Astrocyte (in vitro differentiated cells and primary cell): Measurements from ENCODE around the gene TXLNG. TPM values are rescaled to one million over a fixed set of nuclear protein-coding genes. Genes with fewer than 3 reads are reported as not detected.

ENCODE experiments used
- DNase-seq: peaks from one replicate; pipeline ENCODE4 v3.0.0-alpha.2; 2010; ENCODE audit warnings: low read depth
- FAIRE-seq: peaks from 2 replicates; lab custom pipeline; 2011; peaks lifted over from hg19 to GRCh38; lab: Jason Lieb, UNC
- H2AFZ ChIP-seq: 2 replicates; pipeline ENCODE4 v1.6.0; 2012; ENCODE audit warnings: low read depth, low read length, inconsistent platforms
- H3K27ac ChIP-seq: 2 replicates; pipeline ENCODE4 v1.5.1; 2011; ENCODE audit warnings: low read depth, low read length, inconsistent platforms
- H3K27me3 ChIP-seq: 2 replicates; pipeline ENCODE4 v1.6.0; 2011; ENCODE audit warnings: low read length, inconsistent platforms; ENCODE audit not compliant: insufficient read depth
- H3K36me3 ChIP-seq: 2 replicates; pipeline ENCODE4 v1.5.1; 2011; ENCODE audit warnings: low read length, inconsistent platforms; ENCODE audit not compliant: insufficient read depth
- H3K4me1 ChIP-seq: 2 replicates; pipeline ENCODE4 v1.5.1; 2011; ENCODE audit warnings: low read length, inconsistent platforms; ENCODE audit not compliant: insufficient read depth
- H3K4me2 ChIP-seq: 2 replicates; pipeline ENCODE4 v1.6.0; 2012; ENCODE audit warnings: low read length, inconsistent platforms
- H3K4me3 ChIP-seq: 2 replicates; pipeline ENCODE4 v1.5.1; 2011; ENCODE audit warnings: low read depth, mild to moderate bottlenecking, low read length, inconsistent platforms; ENCODE audit not compliant: insufficient read depth
- H3K79me2 ChIP-seq: 2 replicates; pipeline ENCODE4 v1.6.0; 2012; ENCODE audit warnings: mild to moderate bottlenecking, low read length, inconsistent platforms; ENCODE audit not compliant: insufficient read depth
- H3K9ac ChIP-seq: 2 replicates; pipeline ENCODE4 v1.6.0; 2012; ENCODE audit warnings: mild to moderate bottlenecking, low read length, inconsistent platforms
- H3K9me3 ChIP-seq: 2 replicates; pipeline ENCODE4 v1.5.1; 2012; ENCODE audit warnings: low read depth, mild to moderate bottlenecking, low read length, inconsistent platforms; ENCODE audit not compliant: insufficient read depth
- H4K20me1 ChIP-seq: 2 replicates; pipeline ENCODE4 v1.6.0; 2012; ENCODE audit warnings: low read length, inconsistent platforms; ENCODE audit not compliant: insufficient read depth
- H3K27ac Mint-ChIP-seq: one replicate; pipeline ENCODE4 v1.8.0; 2021; ENCODE audit warnings: mild to moderate bottlenecking, mixed read lengths; ENCODE audit not compliant: unreplicated experiment
- H3K27me3 Mint-ChIP-seq: one replicate; pipeline ENCODE4 v1.8.0; 2021; ENCODE audit warnings: low read depth, mixed read lengths; ENCODE audit not compliant: unreplicated experiment
- H3K36me3 Mint-ChIP-seq: one replicate; pipeline ENCODE4 v1.8.0; 2021; ENCODE audit warnings: low read depth, mixed read lengths; ENCODE audit not compliant: unreplicated experiment
- H3K4me1 Mint-ChIP-seq: one replicate; pipeline ENCODE4 v1.8.0; 2021; ENCODE audit warnings: low read depth, mixed read lengths; ENCODE audit not compliant: unreplicated experiment
- H3K4me3 Mint-ChIP-seq: one replicate; pipeline ENCODE4 v1.8.0; 2021; ENCODE audit warnings: mild to moderate bottlenecking, moderate library complexity, mixed read lengths; ENCODE audit not compliant: unreplicated experiment
- H3K9me3 Mint-ChIP-seq: one replicate; pipeline ENCODE4 v1.8.0; 2021; ENCODE audit warnings: mild to moderate bottlenecking, mixed read lengths; ENCODE audit not compliant: unreplicated experiment
- CTCF ChIP-seq: IDR thresholded peaks from 2 replicates; pipeline ENCODE4 v1.5.1; 2011; ENCODE audit warnings: low read depth, mild to moderate bottlenecking, inconsistent platforms, low read length, moderate library complexity; ENCODE audit not compliant: insufficient read depth
- EZH2 ChIP-seq: IDR thresholded peaks from 2 replicates; pipeline ENCODE4 v1.6.1; 2012; ENCODE audit warnings: mild to moderate bottlenecking, low read length, inconsistent platforms; ENCODE audit not compliant: insufficient read depth
- total RNA-seq: library from RNA; stranded (reverse); gene quantifications from 2 replicates; pipeline ENCODE4 v1.2.1, GENCODE V29; 2021

Gene TXLNG
- total RNA-seq, 1 donor from 2014 or later, result 9.8 TPM

DNA sequence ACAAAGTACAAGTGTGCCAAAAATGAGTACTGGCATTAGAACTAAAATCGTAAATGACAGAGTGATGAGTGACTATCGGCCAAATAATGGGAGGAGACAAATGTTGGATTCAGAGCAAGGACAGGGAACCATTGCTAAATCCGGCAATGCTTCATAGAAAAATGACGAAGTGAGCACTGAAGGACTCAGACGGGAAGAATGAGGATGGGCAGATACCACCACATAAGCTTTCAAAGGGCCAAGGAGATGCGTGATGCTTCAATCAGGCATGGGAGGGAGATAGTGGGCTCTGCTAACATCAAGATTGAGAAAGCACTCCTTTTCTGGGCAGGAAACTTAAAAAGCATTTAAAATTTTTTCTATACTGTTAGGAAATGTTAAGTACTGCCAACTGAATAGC, 62.3 kb downstream of the TXLNG start:
- peaks cover 7% of the 10 kb centered on the region for H3K79me2 ChIP-seq
- TF ChIP-seq CTCF (no peak), EZH2 (no peak)
- H3K36me3 ChIP-seq, result peaks cover 27% of the 10 kb centered on the region
- H2AFZ ChIP-seq, result no peak overlapping the region
- DNase-seq (no peak), FAIRE-seq (peak; percentile 91)
- no peak overlapping the region for H3K4me3 Mint-ChIP-seq
- no peak overlapping the region for H3K4me2 ChIP-seq
- H3K4me1 ChIP-seq, result peaks cover 2% of the 10 kb centered on the region
- no peaks in the 10 kb centered on the region for H4K20me1 ChIP-seq
- no peaks in the 10 kb centered on the region for H3K4me1 Mint-ChIP-seq
- H3K9me3 ChIP-seq, result no peaks in the 10 kb centered on the region
- H3K27ac Mint-ChIP-seq, result no peak overlapping the region
- H3K27me3 Mint-ChIP-seq, result no peaks in the 10 kb centered on the region
- H3K4me3 ChIP-seq, result no peak overlapping the region
- H3K27me3 ChIP-seq, result no peaks in the 10 kb centered on the region
- H3K36me3 Mint-ChIP-seq, result no peaks in the 10 kb centered on the region
- no peak overlapping the region for H3K27ac ChIP-seq
- no peak overlapping the region for H3K9ac ChIP-seq
- H3K9me3 Mint-ChIP-seq, result no peaks in the 10 kb centered on the region

- peak; percentile 92 for FAIRE-seq
- H3K27me3 Mint-ChIP-seq, result no peaks in the 10 kb centered on the region
- H3K4me3 Mint-ChIP-seq, result no peak overlapping the region
- peaks cover 10% of the 10 kb centered on the region for H3K4me1 ChIP-seq
- no peaks in the 10 kb centered on the region for H3K4me1 Mint-ChIP-seq
- no peaks in the 10 kb centered on the region for H3K27me3 ChIP-seq
- peaks cover 2% of the 10 kb centered on the region for H3K9me3 Mint-ChIP-seq
- H3K9ac ChIP-seq, result no peak overlapping the region
- no peak overlapping the region for H3K4me3 ChIP-seq
- no peak overlapping the region for H3K27ac ChIP-seq
- no peaks in the 10 kb centered on the region for H4K20me1 ChIP-seq
- no peak overlapping the region for H3K27ac Mint-ChIP-seq
- no peaks in the 10 kb centered on the region for H3K36me3 Mint-ChIP-seq
- H2AFZ ChIP-seq, result no peak overlapping the region
- no peak overlapping the region for H3K4me2 ChIP-seq
- no peak for TF ChIP-seq EZH2
- no peak for TF ChIP-seq CTCF
- H3K9me3 ChIP-seq, result no peaks in the 10 kb centered on the region
- peaks cover 24% of the 10 kb centered on the region for H3K79me2 ChIP-seq
- peaks cover 20% of the 10 kb centered on the region for H3K36me3 ChIP-seq
- no peak for DNase-seq
Measured at GRCh38 chrX:16851421-16851820, 65.2 kb downstream of the TXLNG start.

DNA sequence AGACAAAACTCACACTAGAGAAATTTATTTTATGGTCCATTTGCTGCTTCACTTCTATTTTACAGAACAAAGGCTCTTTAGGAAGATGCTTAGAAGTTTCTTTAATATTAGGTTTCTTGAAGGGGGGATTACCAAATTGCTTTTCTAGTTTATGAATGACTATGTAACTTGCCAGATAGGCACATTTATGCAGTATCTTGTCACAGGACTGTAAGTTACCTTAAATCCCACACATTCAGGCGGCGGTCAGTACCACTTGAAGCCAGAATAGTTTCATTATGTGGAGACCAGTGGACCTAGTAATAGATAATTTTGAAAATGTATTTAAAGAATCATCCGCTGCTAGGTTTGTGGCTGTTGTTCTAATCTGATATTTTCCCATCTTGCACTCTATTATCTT, 65.6 kb downstream of the TXLNG start:
- DNase-seq (no peak), FAIRE-seq (no peak)
- no peak overlapping the region for H2AFZ ChIP-seq
- Mint-ChIP-seq H3K4me3 (no peak overlapping the region), H3K36me3 (peaks cover 2% of the 10 kb centered on the region), H3K27me3 (no peaks in the 10 kb centered on the region), H3K27ac (peak overlapping the region; percentile 72), H3K9me3 (peaks cover 4% of the 10 kb centered on the region), H3K4me1 (no peaks in the 10 kb centered on the region)
- H3K79me2 ChIP-seq, result peaks cover 24% of the 10 kb centered on the region
- H3K27me3 ChIP-seq, result no peaks in the 10 kb centered on the region
- no peak overlapping the region for H3K4me3 ChIP-seq
- H3K4me1 ChIP-seq, result peaks cover 10% of the 10 kb centered on the region
- no peak overlapping the region for H3K4me2 ChIP-seq
- no peak for TF ChIP-seq CTCF
- no peak for TF ChIP-seq EZH2
- no peaks in the 10 kb centered on the region for H4K20me1 ChIP-seq
- H3K36me3 ChIP-seq, result peaks cover 21% of the 10 kb centered on the region
- H3K9ac ChIP-seq, result no peak overlapping the region
- H3K9me3 ChIP-seq, result no peaks in the 10 kb centered on the region
- no peak overlapping the region for H3K27ac ChIP-seq
